GM23338 (cell line): Measurements from ENCODE around the gene GIMAP7. TPM values are rescaled to one million over a fixed set of nuclear protein-coding genes. Genes with fewer than 3 reads are reported as not detected.
A peak's percentile ranks its signal among the peaks of the same experiment; 100 is the strongest.

ENCODE experiments used
- ATAC-seq: fragments of 200-7000 bp; cut with Tn5 transposase; 3 replicates; pipeline ENCODE4 v1.9.1; 2020
- DNase-seq: peaks from one replicate; pipeline ENCODE4 v3.0.0-alpha.2; 2015; ENCODE audit warnings: low spot score
- H2AFZ ChIP-seq: fragments of 200-600 bp; sonication (generic); 2 replicates; pipeline ENCODE4 v1.8.0; 2016; ENCODE audit warnings: antibody characterized with exemption, mild to moderate bottlenecking, moderate library complexity
- H3F3A ChIP-seq: fragments of 200-600 bp; sonication (generic); replicated peaks from 2 replicates; pipeline ENCODE4 v1.8.0; 2017; ENCODE audit warnings: antibody characterized with exemption, mixed run types, low read depth
- H3K27ac ChIP-seq: fragments of 200-600 bp; sonication (generic); 2 replicates; pipeline ENCODE4 v1.6.1; 2016; ENCODE audit warnings: low read depth
- H3K27me3 ChIP-seq: fragments of 200-600 bp; sonication (generic); 2 replicates; pipeline ENCODE4 v1.8.0; 2016; ENCODE audit warnings: mild to moderate bottlenecking, mixed run types, moderate library complexity; ENCODE audit not compliant: insufficient read depth
- H3K36me3 ChIP-seq: fragments of 200-600 bp; sonication (generic); 2 replicates; pipeline ENCODE4 v1.8.0; 2016; ENCODE audit warnings: mild to moderate bottlenecking; ENCODE audit not compliant: insufficient read depth
- H3K4me1 ChIP-seq: fragments of 200-600 bp; sonication (generic); 2 replicates; pipeline ENCODE4 v1.8.0; 2016; ENCODE audit warnings: mild to moderate bottlenecking, moderate library complexity; ENCODE audit not compliant: insufficient read depth
- H3K4me2 ChIP-seq: fragments of 200-600 bp; sonication (generic); 2 replicates; pipeline ENCODE4 v1.7.1; 2017; ENCODE audit warnings: mixed run types
- H3K4me3 ChIP-seq: fragments of 200-600 bp; sonication (generic); 2 replicates; pipeline ENCODE4 v1.6.1; 2016; ENCODE audit warnings: mixed run types
- H3K79me2 ChIP-seq: fragments of 200-600 bp; sonication (generic); replicated peaks from 2 replicates; pipeline ENCODE4 v1.8.0; 2017; ENCODE audit warnings: mild to moderate bottlenecking; ENCODE audit not compliant: insufficient read depth
- H3K9me2 ChIP-seq: fragments of 200-600 bp; sonication (generic); 2 replicates; pipeline ENCODE4 v1.8.0; 2017; ENCODE audit not compliant: insufficient read depth
- H4K20me1 ChIP-seq: fragments of 200-600 bp; sonication (generic); replicated peaks from 2 replicates; pipeline ENCODE4 v1.8.0; 2017; ENCODE audit warnings: mild to moderate bottlenecking; ENCODE audit not compliant: insufficient read depth
- H3K27ac Mint-ChIP-seq: 2 replicates; pipeline ENCODE4 v1.8.0; 2020; ENCODE audit warnings: inconsistent platforms, mild to moderate bottlenecking, moderate library complexity, mixed read lengths
- H3K27me3 Mint-ChIP-seq: 3 replicates; pipeline ENCODE4 v1.8.0; 2022; ENCODE audit warnings: low read depth, mild to moderate bottlenecking, moderate library complexity, mixed read lengths, inconsistent platforms; ENCODE audit not compliant: insufficient read depth, poor library complexity
- H3K36me3 Mint-ChIP-seq: 3 replicates; pipeline ENCODE4 v1.8.0; 2021; ENCODE audit warnings: low read depth, mild to moderate bottlenecking, inconsistent platforms, moderate library complexity, mixed read lengths
- H3K4me1 Mint-ChIP-seq: 3 replicates; pipeline ENCODE4 v1.8.0; 2020; ENCODE audit warnings: mild to moderate bottlenecking, inconsistent platforms, mixed read lengths
- H3K4me3 Mint-ChIP-seq: 3 replicates; pipeline ENCODE4 v1.8.0; 2021; ENCODE audit warnings: moderate library complexity, mild to moderate bottlenecking, inconsistent platforms, mixed read lengths
- H3K9me3 Mint-ChIP-seq: 3 replicates; pipeline ENCODE4 v1.8.0; 2020; ENCODE audit warnings: moderate library complexity, mild to moderate bottlenecking, inconsistent platforms, mixed read lengths
- CREB1 ChIP-seq: fragments of 250-450 bp; sonication (Bioruptor Pico); IDR thresholded peaks from 2 replicates; pipeline ENCODE4 v1.5.0; 2020; ENCODE audit warnings: low read depth, mild to moderate bottlenecking, moderate library complexity
- CTCF ChIP-seq, 2 experiments: fragments of 200-600 bp in 1 of 2; sonication (generic) in 1 of 2; conservative IDR thresholded peaks; 2 replicates each; pipeline versions ENCODE4 v1.5.1 to v1.6.1; 2016 to 2017; ENCODE audit warnings: antibody characterized with exemption in 2 of 2, low read depth in 2 of 2, mild to moderate bottlenecking in 2 of 2, moderate library complexity in 1 of 2
- ETS1 ChIP-seq: IDR thresholded peaks from 2 replicates; pipeline ENCODE4 v1.6.1; 2016; ENCODE audit warnings: antibody characterized with exemption
- EZH2 ChIP-seq: fragments of 200-600 bp; sonication (generic); IDR thresholded peaks from one replicate; pipeline ENCODE4 v1.8.0; 2017; ENCODE audit warnings: antibody characterized with exemption, mild to moderate bottlenecking, low read depth; ENCODE audit not compliant: unreplicated experiment
- EZH2phosphoT487 ChIP-seq: fragments of 200-600 bp; sonication (generic); IDR thresholded peaks from one replicate; pipeline ENCODE4 v1.8.1; 2018; ENCODE audit warnings: antibody characterized with exemption; ENCODE audit not compliant: unreplicated experiment
- JUNB ChIP-seq: IDR thresholded peaks from one replicate; pipeline ENCODE4 v1.6.1; 2016; ENCODE audit warnings: antibody characterized with exemption; ENCODE audit not compliant: unreplicated experiment
- NANOG ChIP-seq: IDR thresholded peaks from 2 replicates; pipeline ENCODE4 v1.6.1; 2016; ENCODE audit warnings: antibody characterized with exemption, borderline replicate concordance
- POLR2AphosphoS5 ChIP-seq: IDR thresholded peaks from 2 replicates; pipeline ENCODE4 v1.6.1; 2016; ENCODE audit warnings: antibody characterized with exemption, low read depth
- REST ChIP-seq: IDR thresholded peaks from one replicate; pipeline ENCODE4 v1.6.1; 2018; ENCODE audit warnings: antibody characterized with exemption; ENCODE audit not compliant: unreplicated experiment
- ZNF114 ChIP-seq: fragments of 250-450 bp; sonication (Bioruptor Pico); IDR thresholded peaks from 2 replicates; pipeline ENCODE4 v1.5.0; 2020; ENCODE audit warnings: mild to moderate bottlenecking, moderate library complexity
- ZNF331 ChIP-seq: fragments of 250-450 bp; sonication (Bioruptor Pico); IDR thresholded peaks from 2 replicates; pipeline ENCODE4 v1.5.0; 2020; ENCODE audit warnings: low read depth, mild to moderate bottlenecking, moderate library complexity
- ZNF462 ChIP-seq: fragments of 250-450 bp; sonication (Bioruptor Pico); IDR thresholded peaks from 2 replicates; pipeline ENCODE4 v1.5.0; 2020; ENCODE audit warnings: mild to moderate bottlenecking, moderate library complexity
- polyA plus RNA-seq: library from polyadenylated mRNA; unstranded; fragments of >200 nt; fragmentation: Nextera tagmentation; extraction: Ambion mirVana; gene quantifications from 2 replicates; pipeline ENCODE4 v1.2.1, GENCODE V29; 2016
- total RNA-seq: library from RNA; depleted of rRNA; stranded (reverse); fragments of >200 nt; shearing (Covaris generic); gene quantifications from 2 replicates; pipeline ENCODE4 v1.2.3, GENCODE V29; 2014

GIMAP7 gene
- total and polyA plus RNA-seq, 2 experiments from 2014 or later: not detected

GRCh38 chr7:150566123-150566522 lies 51.5 kb downstream of the GIMAP7 start:
- Histone ChIP-seq H3K4me2 (peak overlapping the region; percentile 56), H3K9me2 (no peaks in the 10 kb centered on the region; the same call in 1 of the 2 replicates), H3K27me3 (no peaks in the 10 kb centered on the region), H3K4me1 (peaks cover 43% of the 10 kb centered on the region), H3F3A (no peaks in the 10 kb centered on the region), H3K79me2 (no peaks in the 10 kb centered on the region), H3K4me3 (no peak overlapping the region), H3K36me3 (no peaks in the 10 kb centered on the region), H2AFZ (no peak overlapping the region), H4K20me1 (no peaks in the 10 kb centered on the region), H3K27ac (no peak overlapping the region)
- Mint-ChIP-seq H3K4me3 (peak overlapping the region; percentile 31; the same call in 1 of the 3 replicates), H3K27me3 (peaks cover 2% of the 10 kb centered on the region), H3K9me3 (peaks cover 4% of the 10 kb centered on the region), H3K27ac (no peak overlapping the region), H3K4me1 (peaks cover 40% of the 10 kb centered on the region), H3K36me3 (peaks cover under 1% of the 10 kb centered on the region; the same call in 1 of the 3 replicates)
- peak; percentile 76 for ATAC-seq
- TF ChIP-seq JUNB (no peak), REST (no peak), POLR2AphosphoS5 (no peak), CTCF (conservative IDR thresholded peaks at IDR 0.05; ENCODE audit: low read depth in 2 of 2) (no peak), EZH2 (no peak), CREB1 (CRISPR knock-in tag) (no peak), EZH2phosphoT487 (no peak), NANOG (no peak), ZNF462 (no peak), ZNF114 (no peak), ETS1 (no peak), ZNF331 (CRISPR knock-in tag) (no peak)
- peak; percentile 36 for DNase-seq
